Prostate gland (tissue), 2 donors: Measurements from ENCODE around the gene LAD1.

ENCODE experiments used
- POLR2A ChIP-seq: fragments of 450-650 bp; IDR thresholded peaks from one replicate; pipeline ENCODE4 v1.6.1; 2016; ENCODE audit warnings: antibody characterized with exemption, mild to moderate bottlenecking
- POLR2AphosphoS5 ChIP-seq: sonication (generic); formaldehyde crosslinking; IDR thresholded peaks from one replicate; pipeline ENCODE4 v1.6.1; 2017; ENCODE audit warnings: antibody characterized with exemption
- TF ChIP-seq, protein P1 (sequence below), 4 experiments: fragments of 200-600 bp in 2 of 4; fragments of 450-650 bp in 2 of 4; sonication (generic) in 2 of 4; IDR thresholded peaks; 1 replicate in 3 of 4; 2 replicates in 1 of 4; pipeline ENCODE4 v1.5.1; 2016 to 2019; ENCODE audit warnings: antibody characterized with exemption in 4 of 4, mild to moderate bottlenecking in 2 of 4, moderate library complexity in 2 of 4

DNA sequence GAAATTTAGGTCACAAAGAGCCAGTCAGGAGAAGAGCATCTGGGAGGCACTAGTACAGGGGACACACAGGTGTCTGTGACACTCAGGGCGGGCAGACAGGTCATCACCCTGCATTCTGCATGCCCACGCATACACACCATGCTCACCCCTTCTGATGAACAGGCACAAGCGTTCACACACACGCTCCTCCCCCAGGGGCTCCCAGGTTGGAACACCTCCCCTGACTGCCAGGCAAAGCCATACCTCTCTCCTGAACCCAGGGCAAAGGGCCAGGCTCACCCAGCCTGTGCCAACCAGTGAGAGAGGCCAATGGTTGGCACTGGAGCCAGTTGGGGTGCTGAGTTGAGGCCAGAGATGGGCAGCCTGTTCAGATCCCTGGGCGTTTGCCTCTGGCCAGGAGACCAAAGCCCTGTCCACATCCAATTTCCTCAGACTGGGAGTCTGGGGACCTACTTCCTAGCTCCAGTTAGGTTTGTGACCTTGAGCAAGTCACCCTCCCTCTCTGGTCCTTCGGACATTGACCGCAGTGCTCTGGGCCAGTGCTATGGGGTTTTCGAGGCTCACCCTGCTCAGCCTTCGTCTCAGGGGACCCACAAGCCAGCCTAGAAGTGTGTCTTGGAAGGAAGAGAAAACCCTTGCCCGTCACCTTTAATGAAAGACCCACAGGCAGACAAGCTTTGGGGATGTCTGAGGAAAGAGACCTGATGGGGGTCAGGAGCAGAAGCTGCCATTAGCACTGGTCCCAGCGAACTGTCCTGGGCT is 5.8 kb upstream of the LAD1 start:
- TF ChIP-seq, protein P1, sequence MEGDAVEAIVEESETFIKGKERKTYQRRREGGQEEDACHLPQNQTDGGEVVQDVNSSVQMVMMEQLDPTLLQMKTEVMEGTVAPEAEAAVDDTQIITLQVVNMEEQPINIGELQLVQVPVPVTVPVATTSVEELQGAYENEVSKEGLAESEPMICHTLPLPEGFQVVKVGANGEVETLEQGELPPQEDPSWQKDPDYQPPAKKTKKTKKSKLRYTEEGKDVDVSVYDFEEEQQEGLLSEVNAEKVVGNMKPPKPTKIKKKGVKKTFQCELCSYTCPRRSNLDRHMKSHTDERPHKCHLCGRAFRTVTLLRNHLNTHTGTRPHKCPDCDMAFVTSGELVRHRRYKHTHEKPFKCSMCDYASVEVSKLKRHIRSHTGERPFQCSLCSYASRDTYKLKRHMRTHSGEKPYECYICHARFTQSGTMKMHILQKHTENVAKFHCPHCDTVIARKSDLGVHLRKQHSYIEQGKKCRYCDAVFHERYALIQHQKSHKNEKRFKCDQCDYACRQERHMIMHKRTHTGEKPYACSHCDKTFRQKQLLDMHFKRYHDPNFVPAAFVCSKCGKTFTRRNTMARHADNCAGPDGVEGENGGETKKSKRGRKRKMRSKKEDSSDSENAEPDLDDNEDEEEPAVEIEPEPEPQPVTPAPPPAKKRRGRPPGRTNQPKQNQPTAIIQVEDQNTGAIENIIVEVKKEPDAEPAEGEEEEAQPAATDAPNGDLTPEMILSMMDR (IDR thresholded peaks at IDR 0.05), result no peak
- TF ChIP-seq POLR2A, result no peak
- TF ChIP-seq POLR2AphosphoS5, result no peak
